Measurements from ENCODE around the gene ADAMTS12. TPM values are rescaled to one million over a fixed set of nuclear protein-coding genes. Genes with fewer than 3 reads are reported as not detected.

Gene ADAMTS12
- polyA plus RNA-seq, 3 donors, result not detected

- no peak overlapping the region for H2AFZ ChIP-seq (ENCODE audit: insufficient read depth, low read depth, low read length, poor library complexity, severe bottlenecking)
- H4K20me1 ChIP-seq (ENCODE audit: insufficient read depth, low read length), result no peaks in the 10 kb centered on the region
- DNase-seq, result no peak
- Mint-ChIP-seq H3K9me3 (peaks cover 1 to 3% (median 2%) of the 10 kb centered on the region in 7 donors), H3K4me1 (no peaks in the 10 kb centered on the region), H3K4me3 (no peak overlapping the region), H3K36me3 (no peaks in the 10 kb centered on the region), H3K27me3 (ENCODE audit: low read depth in 3 of 3) (peaks cover 0 to 3% (median 0%) of the 10 kb centered on the region in 3 donors), H3K27ac (no peak overlapping the region)
- no peaks in the 10 kb centered on the region for H3K9me3 ChIP-seq (replicated peaks in 1 of 2; ENCODE audit: control insufficient read depth in 1 of 2, insufficient read depth in 1 of 2, low read length in 2 of 2)
- no peaks in the 10 kb centered on the region for H3K4me1 ChIP-seq (ENCODE audit: control insufficient read depth in 1 of 2, insufficient read depth in 2 of 2, low read length in 2 of 2)
- no peaks in the 10 kb centered on the region for H3K79me2 ChIP-seq (ENCODE audit: insufficient read depth, low read length)
- H3K27ac ChIP-seq (ENCODE audit: low read depth in 1 of 2, low read length in 2 of 2), result no peak overlapping the region
- TF ChIP-seq CTCF (IDR thresholded peaks at IDR 0.05), result no peak
- no peaks in the 10 kb centered on the region for H3K27me3 ChIP-seq (ENCODE audit: control insufficient read depth in 2 of 2, insufficient read depth in 2 of 2, low read length in 2 of 2)
- H3K4me3 ChIP-seq (replicated peaks in 1 of 3; ENCODE audit: low read depth in 2 of 3, low read length in 3 of 3), result no peak overlapping the region
- 86% methylated on average over 1 of the region's 4 CpGs for WGBS (ENCODE audit: insufficient coverage)
- H3K4me2 ChIP-seq (replicated peaks; ENCODE audit: extremely low read depth, low read length, poor library complexity, severe bottlenecking), result no peak overlapping the region
- H3K36me3 ChIP-seq (replicated peaks in 1 of 2; ENCODE audit: control insufficient read depth in 1 of 2, insufficient read depth in 2 of 2, low read length in 2 of 2), result no peaks in the 10 kb centered on the region
- H3K9ac ChIP-seq (ENCODE audit: insufficient read depth, low read length, poor library complexity, severe bottlenecking), result no peak overlapping the region
- intact Hi-C loops (cut with micrococcal nuclease), result no loop called here
Observed at GRCh38 chr5:33837301-33837700, 54.5 kb downstream of the ADAMTS12 start.

GRCh38 chr5:33834334-33834733 lies 57.5 kb downstream of the ADAMTS12 start:
- intact Hi-C loops (cut with micrococcal nuclease), result no loop called here
- WGBS (ENCODE audit: insufficient coverage), result 100% methylated on average over 1 of the region's 2 CpGs
- no peaks in the 10 kb centered on the region for H3K36me3 Mint-ChIP-seq
- no peak overlapping the region for H3K9ac ChIP-seq (ENCODE audit: insufficient read depth, low read length, poor library complexity, severe bottlenecking)
- H3K4me1 Mint-ChIP-seq, result no peaks in the 10 kb centered on the region
- H3K27me3 ChIP-seq (ENCODE audit: control insufficient read depth in 2 of 2, insufficient read depth in 2 of 2, low read length in 2 of 2), result no peaks in the 10 kb centered on the region
- no peak overlapping the region for H3K4me2 ChIP-seq (replicated peaks; ENCODE audit: extremely low read depth, low read length, poor library complexity, severe bottlenecking)
- no peaks in the 10 kb centered on the region for H3K79me2 ChIP-seq (ENCODE audit: insufficient read depth, low read length)
- H3K9me3 Mint-ChIP-seq, result peaks cover 0 to 3% (median 2%) of the 10 kb centered on the region in 7 donors
- no peaks in the 10 kb centered on the region for H3K4me1 ChIP-seq (ENCODE audit: control insufficient read depth in 1 of 2, insufficient read depth in 2 of 2, low read length in 2 of 2)
- peaks cover 1 to 2% (median 2%) of the 10 kb centered on the region in 3 donors for H3K27me3 Mint-ChIP-seq (ENCODE audit: low read depth in 3 of 3)
- DNase-seq, result no peak
- no peaks in the 10 kb centered on the region for H4K20me1 ChIP-seq (ENCODE audit: insufficient read depth, low read length)
- H3K4me3 ChIP-seq (replicated peaks in 1 of 3; ENCODE audit: low read depth in 2 of 3, low read length in 3 of 3), result no peak overlapping the region
- no peak overlapping the region for H2AFZ ChIP-seq (ENCODE audit: insufficient read depth, low read depth, low read length, poor library complexity, severe bottlenecking)
- no peaks in the 10 kb centered on the region for H3K36me3 ChIP-seq (replicated peaks in 1 of 2; ENCODE audit: control insufficient read depth in 1 of 2, insufficient read depth in 2 of 2, low read length in 2 of 2)
- no peak overlapping the region for H3K27ac ChIP-seq (ENCODE audit: low read depth in 1 of 2, low read length in 2 of 2)
- no peak overlapping the region for H3K4me3 Mint-ChIP-seq
- TF ChIP-seq CTCF (IDR thresholded peaks at IDR 0.05), result no peak
- no peaks in the 10 kb centered on the region for H3K9me3 ChIP-seq (replicated peaks in 1 of 2; ENCODE audit: control insufficient read depth in 1 of 2, insufficient read depth in 1 of 2, low read length in 2 of 2)
- H3K27ac Mint-ChIP-seq, result no peak overlapping the region

Data from CD14-positive monocyte (primary cell).